ENCODE results near the gene GRIN1.
"Not testable (repeated sequence)": the region's sequence is repeated elsewhere in the genome, so short reads cannot be mapped to it uniquely, and the experiment has no call there.

Gene GRIN1

GRCh38 chr9:137116027-137116507 lies 22.9 kb upstream of the GRIN1 start:
- Histone ChIP-seq H3K4me1 (ENCODE audit: insufficient read depth, low read length, severe bottlenecking) (peaks cover 32% of the 10 kb centered on the region), H2AFZ (ENCODE audit: low read length) (no peak overlapping the region)

GRCh38 chr9:137116728-137117127 lies 22.2 kb upstream of the GRIN1 start:
- no peak overlapping the region for H3K4me3 ChIP-seq (ENCODE audit: low read depth, low read length, poor library complexity, severe bottlenecking)
- no peaks in the 10 kb centered on the region for H3K79me2 ChIP-seq (ENCODE audit: insufficient read depth, low read length)
- H3K27ac ChIP-seq (ENCODE audit: low read depth, low read length, poor library complexity, severe bottlenecking): no peak overlapping the region
- H3K36me3 ChIP-seq (ENCODE audit: insufficient read depth, low read length): peaks cover 16% of the 10 kb centered on the region
- no peak overlapping the region for H3K9ac ChIP-seq (ENCODE audit: low read length)
- H3K9me2 ChIP-seq (ENCODE audit: low read depth, low read length): no peaks in the 10 kb centered on the region
- no peaks in the 10 kb centered on the region for H3K9me3 ChIP-seq (ENCODE audit: low read length)
- H2AFZ ChIP-seq (ENCODE audit: low read length): no peak overlapping the region
- H3K4me1 ChIP-seq (ENCODE audit: insufficient read depth, low read length, severe bottlenecking): peaks cover 35% of the 10 kb centered on the region
- no peaks in the 10 kb centered on the region for H4K20me1 ChIP-seq (ENCODE audit: insufficient read depth, low read length)
- H3F3A ChIP-seq (ENCODE audit: insufficient read depth, low read length): no peaks in the 10 kb centered on the region
- H3K4me2 ChIP-seq (ENCODE audit: low read length): no peak overlapping the region
- no peaks in the 10 kb centered on the region for H3K27me3 ChIP-seq (ENCODE audit: insufficient read depth, low read length)
- no peak for TF ChIP-seq CTCF (IDR thresholded peaks at IDR 0.05; ENCODE audit: low read length)
- TF ChIP-seq EZH2 (IDR thresholded peaks at IDR 0.05; ENCODE audit: borderline replicate concordance, low read length): no peak

More at GRCh38 chr9:137116027-137116507, 22.9 kb upstream of the GRIN1 start:
- Histone ChIP-seq H3K9ac (ENCODE audit: low read length) (no peak overlapping the region), H3K4me3 (ENCODE audit: low read depth, low read length, poor library complexity, severe bottlenecking) (no peak overlapping the region), H3K9me2 (ENCODE audit: low read depth, low read length) (no peaks in the 10 kb centered on the region), H3K79me2 (ENCODE audit: insufficient read depth, low read length) (no peaks in the 10 kb centered on the region), H3F3A (ENCODE audit: insufficient read depth, low read length) (no peaks in the 10 kb centered on the region), H3K36me3 (ENCODE audit: insufficient read depth, low read length) (peaks cover 21% of the 10 kb centered on the region), H4K20me1 (ENCODE audit: insufficient read depth, low read length) (no peaks in the 10 kb centered on the region), H3K9me3 (ENCODE audit: low read length) (no peaks in the 10 kb centered on the region), H3K27ac (ENCODE audit: low read depth, low read length, poor library complexity, severe bottlenecking) (no peak overlapping the region), H3K4me2 (ENCODE audit: low read length) (no peak overlapping the region), H3K27me3 (ENCODE audit: insufficient read depth, low read length) (no peaks in the 10 kb centered on the region)
- no peak for TF ChIP-seq CTCF (IDR thresholded peaks at IDR 0.05; ENCODE audit: low read length)
- TF ChIP-seq EZH2 (IDR thresholded peaks at IDR 0.05; ENCODE audit: borderline replicate concordance, low read length): no peak

GRCh38 chr9:137117269-137117731 lies 21.7 kb upstream of the GRIN1 start:
- no peaks in the 10 kb centered on the region for H3F3A ChIP-seq (ENCODE audit: insufficient read depth, low read length)
- no peak overlapping the region for H2AFZ ChIP-seq (ENCODE audit: low read length)
- H3K4me2 ChIP-seq (ENCODE audit: low read length): no peak overlapping the region
- no peak overlapping the region for H3K27ac ChIP-seq (ENCODE audit: low read depth, low read length, poor library complexity, severe bottlenecking)
- H3K27me3 ChIP-seq (ENCODE audit: insufficient read depth, low read length): no peaks in the 10 kb centered on the region
- no peak overlapping the region for H3K9ac ChIP-seq (ENCODE audit: low read length)
- peaks cover 10% of the 10 kb centered on the region for H3K36me3 ChIP-seq (ENCODE audit: insufficient read depth, low read length)
- TF ChIP-seq EZH2 (IDR thresholded peaks at IDR 0.05; ENCODE audit: borderline replicate concordance, low read length): no peak
- no peak for TF ChIP-seq CTCF (IDR thresholded peaks at IDR 0.05; ENCODE audit: low read length)
- H3K4me1 ChIP-seq (ENCODE audit: insufficient read depth, low read length, severe bottlenecking): peaks cover 41% of the 10 kb centered on the region
- no peak overlapping the region for H3K4me3 ChIP-seq (ENCODE audit: low read depth, low read length, poor library complexity, severe bottlenecking)
- H3K79me2 ChIP-seq (ENCODE audit: insufficient read depth, low read length): no peaks in the 10 kb centered on the region
- H4K20me1 ChIP-seq (ENCODE audit: insufficient read depth, low read length): no peaks in the 10 kb centered on the region
- no peaks in the 10 kb centered on the region for H3K9me2 ChIP-seq (ENCODE audit: low read depth, low read length)
- H3K9me3 ChIP-seq (ENCODE audit: low read length): no peaks in the 10 kb centered on the region

- H3K79me2 ChIP-seq (ENCODE audit: insufficient read depth, low read length); H4K20me1 ChIP-seq (ENCODE audit: insufficient read depth, low read length); H3K27me3 ChIP-seq (ENCODE audit: insufficient read depth, low read length); H3K4me3 ChIP-seq (ENCODE audit: low read depth, low read length, poor library complexity, severe bottlenecking); H3F3A ChIP-seq (ENCODE audit: insufficient read depth, low read length); H2AFZ ChIP-seq (ENCODE audit: low read length); H3K9me3 ChIP-seq (ENCODE audit: low read length); H3K9me2 ChIP-seq (ENCODE audit: low read depth, low read length); H3K36me3 ChIP-seq (ENCODE audit: insufficient read depth, low read length); H3K9ac ChIP-seq (ENCODE audit: low read length); H3K4me2 ChIP-seq (ENCODE audit: low read length); H3K27ac ChIP-seq (ENCODE audit: low read depth, low read length, poor library complexity, severe bottlenecking): not testable (repeated sequence)
- peaks cover 45% of the 10 kb centered on the region for H3K4me1 ChIP-seq (ENCODE audit: insufficient read depth, low read length, severe bottlenecking)
Measured at GRCh38 chr9:137118092-137118603, 20.8 kb upstream of the GRIN1 start.

GRCh38 chr9:137121927-137122795 lies 16.8 kb upstream of the GRIN1 start:
- peak overlapping the region; percentile 48 for H3K4me2 ChIP-seq (ENCODE audit: low read length)
- H3K9me2 ChIP-seq (ENCODE audit: low read depth, low read length); H3K9me3 ChIP-seq (ENCODE audit: low read length); H3K79me2 ChIP-seq (ENCODE audit: insufficient read depth, low read length); H3K27me3 ChIP-seq (ENCODE audit: insufficient read depth, low read length); H3K36me3 ChIP-seq (ENCODE audit: insufficient read depth, low read length); H2AFZ ChIP-seq (ENCODE audit: low read length); H4K20me1 ChIP-seq (ENCODE audit: insufficient read depth, low read length); H3K9ac ChIP-seq (ENCODE audit: low read length); H3F3A ChIP-seq (ENCODE audit: insufficient read depth, low read length): not testable (repeated sequence)
- peak overlapping the region; percentile 85 for H3K27ac ChIP-seq (ENCODE audit: low read depth, low read length, poor library complexity, severe bottlenecking)
- peaks cover 51% of the 10 kb centered on the region for H3K4me1 ChIP-seq (ENCODE audit: insufficient read depth, low read length, severe bottlenecking)
- peak overlapping the region; percentile 2 for H3K4me3 ChIP-seq (ENCODE audit: low read depth, low read length, poor library complexity, severe bottlenecking)

Measured in OCI-LY1 (cell line).